HepG2 (cell line): ENCODE data around the gene DDAH2. TPM values are rescaled to one million over a fixed set of nuclear protein-coding genes. Genes with fewer than 3 reads are reported as not detected.

Experiments
- CAMTA2 ChIP-seq: sonication (generic); formaldehyde crosslinking; IDR thresholded peaks from 2 replicates; pipeline ENCODE4 v1.4.0; 2020; ENCODE audit warnings: mild to moderate bottlenecking, missing genetic modification reagents, borderline replicate concordance
- CREM ChIP-seq, 2 experiments: sonication (generic) in 1 of 2; formaldehyde crosslinking in 1 of 2; IDR thresholded peaks; 2 replicates each; pipeline versions ENCODE4 v1.4.0 to v1.6.1; 2016 to 2020; ENCODE audit warnings: antibody characterized with exemption in 1 of 2, mild to moderate bottlenecking in 1 of 2, missing genetic modification reagents in 1 of 2
- ESRRA ChIP-seq: sonication (generic); formaldehyde crosslinking; IDR thresholded peaks from 2 replicates; pipeline ENCODE4 v1.5.1; 2020; ENCODE audit warnings: mild to moderate bottlenecking, low read depth, missing genetic modification reagents
- FOSL1 ChIP-seq: sonication (generic); formaldehyde crosslinking; IDR thresholded peaks from 2 replicates; pipeline ENCODE4 v1.9.0; 2021; ENCODE audit warnings: missing genetic modification reagents, borderline replicate concordance
- FOXK2 ChIP-seq: fragments of 450-650 bp; IDR thresholded peaks from 2 replicates; pipeline ENCODE4 v1.6.1; 2016
- GATAD2A ChIP-seq: IDR thresholded peaks from 2 replicates; pipeline ENCODE4 v1.6.1; 2016
- IRF2 ChIP-seq: IDR thresholded peaks from 2 replicates; pipeline ENCODE4 v1.6.1; 2018; ENCODE audit warnings: missing genetic modification reagents, missing compliant biosample characterization
- MAFF ChIP-seq: IDR thresholded peaks from 2 replicates; pipeline ENCODE4 v1.6.1; 2011; ENCODE audit warnings: low read depth, low read length, improper control_type of control experiment
- MAZ ChIP-seq, 2 experiments: sonication (generic) in 1 of 2; formaldehyde crosslinking in 1 of 2; IDR thresholded peaks; 2 replicates each; pipeline versions ENCODE4 v1.5.0 to v1.6.1; 2012 to 2020; ENCODE audit warnings: low read depth in 2 of 2, mild to moderate bottlenecking in 2 of 2, borderline replicate concordance in 1 of 2, improper control_type of control experiment in 1 of 2, low read length in 1 of 2, missing genetic modification reagents in 1 of 2, moderate library complexity in 1 of 2
- PCBP2 ChIP-seq: fragments of 200-400 bp; formaldehyde crosslinking; optimal IDR thresholded peaks from 2 replicates; pipeline ENCODE3; 2018; ENCODE audit warnings: low read length, low read depth; ENCODE audit not compliant: poor library complexity, severe bottlenecking
- RFXANK ChIP-seq: IDR thresholded peaks from 2 replicates; pipeline ENCODE4 v1.6.1; 2016
- RNF219 ChIP-seq: sonication (generic); formaldehyde crosslinking; IDR thresholded peaks from 2 replicates; pipeline ENCODE4 v1.5.0; 2020; ENCODE audit warnings: mild to moderate bottlenecking, missing genetic modification reagents
- SETDB1 ChIP-seq: sonication (generic); formaldehyde crosslinking; IDR thresholded peaks from 2 replicates; pipeline ENCODE4 v1.5.1; 2020; ENCODE audit warnings: missing genetic modification reagents, mild to moderate bottlenecking, borderline replicate concordance
- SP140L ChIP-seq: sonication (generic); formaldehyde crosslinking; IDR thresholded peaks from 2 replicates; pipeline ENCODE4 v1.4.0; 2020; ENCODE audit warnings: missing genetic modification reagents, borderline replicate concordance
- SUZ12 ChIP-seq: fragments of 150-350 bp; IDR thresholded peaks from 2 replicates; pipeline ENCODE4 v1.6.1; 2014; ENCODE audit warnings: low read depth, low read length
- TBL1XR1 ChIP-seq: fragments of 150-350 bp; IDR thresholded peaks from 2 replicates; pipeline ENCODE4 v1.6.1; 2014; ENCODE audit warnings: borderline replicate concordance, low read length; ENCODE audit not compliant: partially characterized antibody
- TBX2 ChIP-seq: sonication (generic); formaldehyde crosslinking; IDR thresholded peaks from 2 replicates; pipeline ENCODE4 v1.5.0; 2020; ENCODE audit warnings: missing genetic modification reagents, mild to moderate bottlenecking, borderline replicate concordance
- WIZ ChIP-seq: sonication (generic); formaldehyde crosslinking; IDR thresholded peaks from 2 replicates; pipeline ENCODE4 v1.5.1; 2020; ENCODE audit warnings: mild to moderate bottlenecking, missing genetic modification reagents
- ZFP36L1 ChIP-seq: sonication (generic); formaldehyde crosslinking; IDR thresholded peaks from 2 replicates; pipeline ENCODE4 v1.8.0; 2022; ENCODE audit warnings: mild to moderate bottlenecking, missing genetic modification reagents, moderate library complexity
- ZMAT3 ChIP-seq: sonication (generic); formaldehyde crosslinking; conservative IDR thresholded peaks from 2 replicates; pipeline ENCODE4 v1.7.0; 2021; ENCODE audit warnings: missing genetic modification reagents
- ZNF12 ChIP-seq: sonication (generic); formaldehyde crosslinking; IDR thresholded peaks from 2 replicates; pipeline ENCODE4 v1.5.0; 2020; ENCODE audit warnings: missing genetic modification reagents
- ZNF251 ChIP-seq: sonication (generic); formaldehyde crosslinking; IDR thresholded peaks from 2 replicates; pipeline ENCODE4 v1.9.0; 2021; ENCODE audit warnings: mild to moderate bottlenecking, missing genetic modification reagents
- ZNF256 ChIP-seq: sonication (generic); formaldehyde crosslinking; conservative IDR thresholded peaks from 2 replicates; pipeline ENCODE4 v1.4.0; 2020; ENCODE audit warnings: missing genetic modification reagents
- ZNF737 ChIP-seq: sonication (generic); formaldehyde crosslinking; IDR thresholded peaks from 2 replicates; pipeline ENCODE4 v1.5.0; 2020; ENCODE audit warnings: missing genetic modification reagents, mild to moderate bottlenecking, borderline replicate concordance
- ZNF740 ChIP-seq: sonication (generic); formaldehyde crosslinking; IDR thresholded peaks from 2 replicates; pipeline ENCODE4 v1.4.0; 2020; ENCODE audit warnings: missing genetic modification reagents
- ZNF772 ChIP-seq: sonication (generic); formaldehyde crosslinking; IDR thresholded peaks from 2 replicates; pipeline ENCODE4 v1.5.0; 2020; ENCODE audit warnings: mild to moderate bottlenecking, missing genetic modification reagents
- ZNF788 ChIP-seq: sonication (generic); formaldehyde crosslinking; IDR thresholded peaks from 2 replicates; pipeline ENCODE4 v1.5.0; 2020; ENCODE audit warnings: mild to moderate bottlenecking, missing genetic modification reagents, borderline replicate concordance
- ZNF792 ChIP-seq: IDR thresholded peaks from 2 replicates; pipeline ENCODE4 v1.6.1; 2016
- polyA plus RNA-seq, 8 experiments: library from polyadenylated mRNA; depleted of rRNA in 3 of 8; stranded (reverse) in 7 of 8; unstranded in 1 of 8; fragments of >200 nt; fragmentation: Illumina TruSeq in 4 of 8; extraction: Trizol in 4 of 8; gene quantifications; 2 replicates each; pipeline versions ENCODE4 v1.2.1 to v1.2.3, GENCODE V29; 2011 to 2016; ENCODE audit warnings: low read depth in 4 of 8, missing spikeins in 1 of 8, mixed read lengths in 1 of 8; ENCODE audit not compliant: insufficient read depth in 1 of 8
- total RNA-seq, 5 experiments: library from RNA; depleted of rRNA; stranded (reverse); fragments of >200 nt; fragmentation: Illumina TruSeq; extraction: Trizol; gene quantifications; 2 replicates each; pipeline ENCODE4 v1.2.3, GENCODE V29; 2016; ENCODE audit warnings: low read depth in 1 of 5
- TF ChIP-seq, protein P1 (sequence below): sonication (generic); formaldehyde crosslinking; IDR thresholded peaks from 2 replicates; pipeline ENCODE4 v1.4.0; 2020; ENCODE audit warnings: missing genetic modification reagents

DDAH2 gene
- total and polyA plus RNA-seq, 2 of the 13 experiments (the other 11 are each of a cell fraction or from before 2014, with no cell fraction given) = 16.4 to 21.1 TPM

DNA sequence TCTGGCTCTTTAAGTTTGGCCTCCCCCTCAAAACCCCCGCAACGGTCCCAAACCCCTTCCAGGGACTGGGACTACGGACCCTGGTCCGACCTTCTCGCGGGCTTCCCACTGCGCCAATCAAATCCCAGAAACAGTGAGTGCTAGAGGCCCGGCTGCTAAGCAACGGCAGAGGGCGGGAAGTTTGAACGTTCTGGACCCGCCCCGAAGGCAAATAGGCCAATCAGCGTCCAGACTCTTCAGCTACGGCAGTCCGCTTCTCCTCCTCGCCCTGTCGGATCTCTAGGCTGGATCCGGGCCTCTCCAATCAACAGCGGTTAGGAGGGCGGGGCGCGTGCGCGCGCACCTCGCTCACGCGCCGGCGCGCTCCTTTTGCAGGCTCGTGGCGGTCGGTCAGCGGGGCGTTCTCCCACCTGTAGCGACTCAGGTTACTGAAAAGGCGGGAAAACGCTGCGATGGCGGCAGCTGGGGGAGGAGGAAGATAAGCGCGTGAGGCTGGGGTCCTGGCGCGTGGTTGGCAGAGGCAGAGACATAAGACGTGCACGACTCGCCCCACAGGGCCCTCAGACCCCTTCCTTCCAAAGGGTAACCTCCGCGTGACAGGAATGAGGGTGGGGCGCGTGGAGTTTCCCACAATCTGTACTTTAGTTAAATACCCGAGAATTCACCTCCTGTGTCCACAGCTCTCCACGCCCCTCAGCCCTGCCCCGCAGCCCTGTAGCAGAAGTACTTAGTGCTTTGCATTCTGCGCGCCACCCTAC, 10.7 kb upstream of the DDAH2 start, which contains the start of gene MSH5 (continued):
- TF ChIP-seq MAZ (IDR thresholded peaks at IDR 0.05; ENCODE audit: borderline replicate concordance, low read depth, low read length) (peak; percentile 85; the same call in 1 of the 2 replicates), MAZ (CRISPR knock-in tag; IDR thresholded peaks at IDR 0.05; ENCODE audit: low read depth) (peak; percentile 86), ZNF792 (CRISPR knock-in tag) (peak; percentile 93), WIZ (CRISPR knock-in tag) (peak; percentile 84; the same call in 1 of the 2 replicates), ZNF772 (CRISPR knock-in tag) (peak; percentile 84), SUZ12 (no peak), ZNF740 (0 out of 2 replicates have a peak, but pooled peaks have one; percentile 73), SETDB1 (CRISPR knock-in tag) (no peak), ZNF737 (no peak), FOSL1 (CRISPR knock-in tag) (no peak), SP140L (no peak), IRF2 (no peak; the same call in 1 of the 2 replicates), TBX2 (CRISPR knock-in tag) (peak; percentile 96), CREM (IDR thresholded peaks at IDR 0.05) (peak; percentile 52), CREM (CRISPR knock-in tag; IDR thresholded peaks at IDR 0.05) (no peak), PCBP2 (no peak), ZMAT3 (CRISPR knock-in tag) (peak; percentile 95), TBL1XR1 (peak; percentile 49), ZNF251 (CRISPR knock-in tag) (peak; percentile 97; the same call in 1 of the 2 replicates), ZFP36L1 (CRISPR knock-in tag) (peak; percentile 99), CAMTA2 (CRISPR knock-in tag) (peak; percentile 99), RNF219 (CRISPR knock-in tag) (no peak), GATAD2A (CRISPR knock-in tag) (peak; percentile 54), ESRRA (peak; percentile 79), ZNF788 (CRISPR knock-in tag) (no peak; the same call in 1 of the 2 replicates), MAFF (no peak), RFXANK (CRISPR knock-in tag) (peak; percentile 76; the same call in 1 of the 2 replicates), ZNF256 (peak; percentile 94), FOXK2 (no peak), ZNF12 (CRISPR knock-in tag) (no peak)
- TF ChIP-seq, protein P1, sequence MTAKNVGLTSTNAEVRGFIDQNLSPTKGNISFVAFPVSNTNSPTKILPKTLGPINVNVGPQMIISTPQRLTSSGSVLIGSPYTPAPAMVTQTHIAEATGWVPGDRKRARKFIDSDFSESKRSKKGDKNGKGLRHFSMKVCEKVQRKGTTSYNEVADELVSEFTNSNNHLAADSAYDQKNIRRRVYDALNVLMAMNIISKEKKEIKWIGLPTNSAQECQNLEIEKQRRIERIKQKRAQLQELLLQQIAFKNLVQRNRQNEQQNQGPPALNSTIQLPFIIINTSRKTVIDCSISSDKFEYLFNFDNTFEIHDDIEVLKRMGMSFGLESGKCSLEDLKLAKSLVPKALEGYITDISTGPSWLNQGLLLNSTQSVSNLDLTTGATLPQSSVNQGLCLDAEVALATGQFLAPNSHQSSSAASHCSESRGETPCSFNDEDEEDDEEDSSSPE (CRISPR knock-in tag) = peak; percentile 100
